Frontal cortex (tissue), 4 donors: ENCODE data around the gene COL13A1. TPM values are rescaled to one million over a fixed set of nuclear protein-coding genes. Genes with fewer than 3 reads are reported as not detected.

Source experiments
- DNase-seq, 2 donors: peaks; one replicate each; pipeline ENCODE4 v3.0.0; 2012; ENCODE audit warnings: low spot score in 2 of 2
- FAIRE-seq: peaks from 2 replicates; lab custom pipeline; 2012; peaks lifted over from hg19 to GRCh38; lab: Jason Lieb, UNC
- total RNA-seq: library from RNA; depleted of rRNA; stranded (reverse); fragments of >200 nt; gene quantifications from one replicate; pipeline ENCODE4 v1.2.3, GENCODE V29; 2014
- donor health status: control.
- donor health status: control.
- donor health status: control.

The COL13A1 gene
- total RNA-seq, 1 donor from 2014 or later: 2.0 TPM

GRCh38 chr10:69787681-69788080 is 14.0 kb upstream of the COL13A1 start:
- no peak for FAIRE-seq
- no peak for DNase-seq

DNA sequence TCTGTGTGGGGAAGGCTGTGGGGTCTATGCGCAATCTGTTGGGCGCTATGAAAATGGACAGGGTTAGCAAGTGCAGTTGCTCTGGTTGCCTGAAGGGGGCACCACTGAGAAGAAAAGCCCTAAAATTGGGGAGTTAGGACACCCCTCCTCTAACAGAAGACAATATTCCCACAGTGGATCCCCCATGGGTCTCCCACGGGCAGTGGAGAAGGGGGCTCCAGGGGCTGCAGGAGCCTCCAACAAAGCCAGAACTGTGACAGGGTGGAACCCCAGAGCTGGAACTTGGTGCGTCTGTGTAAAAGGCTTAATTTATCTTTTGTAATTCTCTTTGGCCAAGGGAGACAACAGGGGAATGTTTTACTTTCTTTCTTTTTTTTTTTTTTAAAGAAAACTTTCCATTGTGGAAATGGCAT is 12.5 kb upstream of the COL13A1 start:
- FAIRE-seq: no peak

DNA sequence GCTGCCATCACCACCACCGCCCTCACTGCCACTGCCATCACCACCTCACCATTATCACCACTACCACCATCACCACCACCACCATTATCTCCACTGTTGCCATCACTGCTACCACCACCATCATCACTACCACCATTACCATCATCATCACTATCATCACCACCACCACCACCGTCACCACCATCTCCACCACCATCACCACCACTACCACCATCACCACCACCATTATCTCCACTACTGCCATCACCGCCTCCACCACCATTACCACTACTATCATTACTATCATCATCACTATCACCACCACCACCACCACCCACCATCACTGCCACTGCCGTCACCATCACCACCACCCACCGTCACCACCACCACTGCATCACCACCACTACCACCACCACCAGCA is 9.9 kb upstream of the COL13A1 start:
- DNase-seq: no peak
- FAIRE-seq: no peak

More for the DNA sequence above, 12.5 kb upstream of the COL13A1 start:
- DNase-seq: no peak

- FAIRE-seq: no peak
- no peak for DNase-seq
Observed at GRCh38 chr10:69792341-69792740, 9.4 kb upstream of the COL13A1 start.

DNA sequence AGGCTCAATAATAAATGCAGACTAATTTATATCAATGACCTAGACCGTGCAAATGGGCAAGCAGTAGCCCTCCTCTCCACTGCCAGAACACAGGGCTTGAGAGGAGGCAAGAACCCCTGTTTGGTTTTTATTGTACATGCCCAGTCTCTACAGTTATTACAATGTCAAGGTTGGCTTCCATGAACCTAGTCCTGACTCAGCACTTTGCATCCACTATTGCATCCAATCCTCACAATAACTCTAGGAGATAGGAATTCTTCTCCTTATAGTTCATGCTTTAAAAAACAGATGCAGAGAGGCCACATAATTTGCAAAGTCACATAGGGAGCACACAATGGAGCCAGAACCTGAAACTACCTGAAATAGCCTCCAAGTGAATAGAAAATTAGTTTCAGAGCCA is 7.0 kb upstream of the COL13A1 start:
- no peak for FAIRE-seq
- no peak for DNase-seq

DNA sequence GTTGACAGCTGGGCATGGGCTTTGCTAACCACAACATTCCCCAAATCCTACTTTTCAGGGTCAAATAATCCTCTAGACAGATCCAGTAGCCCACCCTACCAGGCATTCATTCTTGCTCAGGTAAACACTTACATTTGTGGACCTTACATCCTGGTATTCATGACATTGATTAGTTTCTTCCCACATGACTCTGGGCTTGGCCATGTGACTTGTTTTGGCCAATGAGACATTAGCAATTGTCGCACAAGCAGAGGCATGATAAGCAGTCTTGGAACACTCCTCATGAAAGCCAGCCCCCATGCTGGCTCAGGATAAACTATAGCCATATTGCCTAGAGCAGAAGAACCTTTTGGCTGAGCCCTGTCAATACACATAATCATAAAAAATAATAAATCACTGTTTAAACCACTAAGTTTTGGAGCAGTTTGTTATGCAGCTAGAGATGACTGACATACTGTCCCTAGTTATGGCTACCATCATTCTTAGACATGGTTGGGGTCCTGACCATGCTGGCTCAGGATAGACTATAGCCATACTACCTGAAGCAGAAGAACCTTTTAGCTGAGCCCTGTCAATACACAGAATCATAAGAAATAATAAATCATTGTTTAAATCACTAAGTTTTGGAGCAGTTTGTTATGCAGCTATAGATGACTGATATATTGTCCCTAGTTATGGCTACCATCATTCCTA is 6.3 kb upstream of the COL13A1 start:
- FAIRE-seq: no peak

DNA sequence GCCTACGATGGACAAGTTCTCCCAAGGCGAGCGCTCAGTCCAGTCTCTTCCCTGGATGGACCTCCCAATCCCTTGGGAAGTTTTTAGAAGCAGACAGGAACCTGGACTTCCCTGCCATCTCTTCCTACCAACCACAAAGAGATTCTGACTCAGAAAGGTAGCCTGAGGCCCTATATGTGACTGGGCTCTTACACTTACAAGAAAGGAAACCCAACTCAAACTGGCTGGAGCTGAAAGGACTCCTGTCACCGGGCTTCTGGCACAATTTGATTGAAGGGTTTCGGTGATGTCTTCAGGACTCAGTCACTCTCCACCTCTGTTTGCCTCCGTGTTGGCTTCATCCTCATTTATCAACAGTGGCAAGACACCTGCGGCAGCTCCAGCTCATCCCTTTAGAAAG is 3.7 kb upstream of the COL13A1 start:
- FAIRE-seq (no peak), DNase-seq (no peak)

More for the DNA sequence above, 6.3 kb upstream of the COL13A1 start:
- DNase-seq: no peak

DNA sequence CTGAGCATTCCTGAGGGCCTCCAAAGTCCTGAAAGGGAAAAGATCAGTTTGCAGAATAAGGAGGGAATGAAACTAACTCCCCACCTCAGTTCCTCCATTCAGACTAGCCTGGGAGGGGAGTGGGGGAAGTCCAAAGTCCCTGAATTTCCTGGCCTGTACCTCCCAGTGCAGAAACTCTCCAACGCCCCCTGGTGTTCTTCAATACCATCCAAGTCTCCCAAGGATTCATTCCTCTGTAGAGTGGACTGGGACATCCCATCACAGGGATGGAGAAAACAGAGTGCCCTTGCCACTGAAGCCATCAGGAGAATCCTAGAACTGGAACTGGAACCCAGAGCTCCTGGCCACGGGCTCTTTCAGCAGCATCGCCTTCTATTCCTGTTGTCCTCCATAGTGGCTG is 1.6 kb upstream of the COL13A1 start:
- FAIRE-seq (no peak), DNase-seq (peak in 1 of 2 donors; percentile 34)

GRCh38 chr10:69800665-69801064 is 1.0 kb upstream of the COL13A1 start:
- DNase-seq: no peak
- no peak for FAIRE-seq

DNA sequence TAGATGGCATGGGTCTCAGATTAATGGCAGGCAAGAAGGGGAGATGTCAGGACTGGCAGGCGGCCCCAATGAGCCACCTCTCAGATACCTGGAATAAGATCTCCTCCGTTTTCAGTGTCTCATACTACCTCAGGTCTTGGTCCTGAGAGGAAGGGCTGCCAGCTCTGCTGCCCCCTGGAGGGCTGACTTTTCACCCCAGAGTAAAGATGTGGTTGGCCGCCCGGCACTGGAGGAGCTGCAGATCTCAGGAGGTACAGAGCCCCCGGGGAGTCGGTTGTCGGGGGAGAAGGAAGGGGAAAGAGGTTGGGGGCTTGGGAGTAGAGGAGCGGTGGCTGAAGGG is 642 bp upstream of the COL13A1 start:
- FAIRE-seq: no peak
- no peak for DNase-seq

DNA sequence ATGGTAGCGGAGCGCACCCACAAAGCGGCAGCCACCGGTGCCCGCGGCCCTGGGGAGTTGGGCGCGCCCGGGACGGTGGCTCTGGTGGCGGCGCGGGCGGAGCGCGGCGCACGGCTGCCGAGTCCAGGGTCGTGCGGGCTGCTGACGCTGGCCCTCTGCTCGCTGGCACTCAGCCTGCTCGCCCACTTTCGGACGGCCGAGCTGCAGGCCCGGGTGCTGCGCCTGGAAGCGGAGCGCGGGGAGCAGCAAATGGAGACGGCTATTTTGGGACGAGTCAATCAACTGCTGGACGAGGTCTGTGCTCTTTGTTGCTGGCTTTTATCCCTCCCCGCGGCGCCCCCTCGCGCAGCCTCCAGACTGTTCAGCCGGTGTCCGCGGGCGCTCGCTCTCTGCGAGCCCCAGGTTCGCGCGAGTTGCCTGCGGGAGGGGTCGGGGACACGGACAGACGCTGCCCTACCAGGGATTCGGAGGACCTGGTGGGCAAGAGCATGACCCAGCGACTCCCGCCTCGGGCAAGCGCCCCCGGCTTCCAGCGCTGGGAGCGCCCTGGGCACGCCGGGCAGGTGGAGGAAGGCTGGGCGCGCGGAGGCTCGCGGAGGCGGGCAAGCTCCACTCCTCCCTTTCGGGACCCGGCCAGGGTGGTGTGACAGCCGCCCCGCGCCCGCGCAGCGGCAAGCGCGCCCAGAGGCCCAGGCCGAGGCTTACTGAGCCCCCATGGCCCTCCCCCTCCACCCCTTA is 887 bp downstream of the COL13A1 start:
- FAIRE-seq (no peak), DNase-seq (peak; percentile 42 to 70)

- FAIRE-seq: no peak
- DNase-seq: no peak
Observed at GRCh38 chr10:69803809-69804208, 2.1 kb downstream of the COL13A1 start.

DNA sequence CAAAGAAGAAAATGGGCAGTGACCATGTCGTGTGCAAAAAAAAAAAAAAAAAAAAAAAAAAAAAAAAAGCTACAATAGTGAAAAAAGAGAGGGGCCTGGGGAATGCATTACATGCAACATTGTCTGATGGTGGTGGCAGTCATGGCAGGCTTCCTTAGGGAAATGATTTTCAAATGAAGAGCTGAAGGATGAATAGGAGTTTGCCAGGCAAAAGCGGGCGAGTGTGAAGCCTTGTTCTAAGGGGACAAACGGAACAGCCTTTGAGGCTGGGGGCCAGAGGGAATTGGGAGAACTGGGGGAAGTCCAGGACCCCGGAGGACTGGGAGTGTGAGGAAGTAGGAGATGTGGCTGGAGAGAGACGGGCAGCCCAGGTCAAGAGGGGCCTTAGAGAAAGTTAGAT is 3.1 kb downstream of the COL13A1 start:
- no peak for FAIRE-seq

DNA sequence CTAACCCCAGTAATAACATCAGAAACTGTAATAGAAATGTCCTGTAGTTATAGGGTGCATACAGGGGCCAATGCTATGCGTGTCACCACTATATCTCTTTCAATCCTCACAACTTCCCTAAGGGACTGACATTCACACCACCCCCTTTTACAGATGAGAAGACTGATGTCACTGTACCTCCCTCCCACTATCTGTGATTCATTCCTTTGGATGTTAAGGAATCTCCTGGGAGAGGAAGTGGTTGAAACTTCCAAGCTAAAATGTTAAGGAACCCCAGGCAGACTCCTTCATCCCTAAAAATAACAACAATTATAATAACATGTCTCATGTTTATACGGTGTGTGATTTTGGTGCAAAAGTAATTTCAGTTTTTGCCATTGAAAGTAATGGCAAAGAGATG is 5.4 kb downstream of the COL13A1 start:
- FAIRE-seq (no peak), DNase-seq (no peak)

More for the DNA sequence above, 3.1 kb downstream of the COL13A1 start:
- DNase-seq: no peak

GRCh38 chr10:69807696-69808095 is 6.0 kb downstream of the COL13A1 start:
- FAIRE-seq: no peak
- no peak for DNase-seq

DNA sequence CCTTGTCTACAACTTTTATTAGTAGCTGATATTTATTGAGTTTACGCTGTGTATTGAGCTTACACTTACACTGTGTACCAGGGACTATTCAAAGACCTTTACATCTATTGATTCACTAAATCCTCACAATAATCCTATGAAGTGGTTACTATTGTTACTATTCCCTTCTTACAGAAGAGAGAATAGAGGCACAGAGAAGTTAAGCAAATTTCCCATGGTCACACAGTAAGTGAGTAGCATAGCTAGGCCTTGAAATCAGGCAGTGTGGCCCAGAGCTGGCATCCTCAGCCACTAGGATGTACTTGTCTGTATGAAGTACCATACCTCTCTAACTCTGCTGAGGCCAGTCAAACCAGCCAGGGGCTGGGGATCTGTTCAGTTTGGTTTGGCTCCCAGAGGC is 7.6 kb downstream of the COL13A1 start:
- FAIRE-seq (no peak), DNase-seq (no peak)

- no peak for DNase-seq
- FAIRE-seq: no peak
Observed at GRCh38 chr10:69810097-69810496, 8.4 kb downstream of the COL13A1 start.

DNA sequence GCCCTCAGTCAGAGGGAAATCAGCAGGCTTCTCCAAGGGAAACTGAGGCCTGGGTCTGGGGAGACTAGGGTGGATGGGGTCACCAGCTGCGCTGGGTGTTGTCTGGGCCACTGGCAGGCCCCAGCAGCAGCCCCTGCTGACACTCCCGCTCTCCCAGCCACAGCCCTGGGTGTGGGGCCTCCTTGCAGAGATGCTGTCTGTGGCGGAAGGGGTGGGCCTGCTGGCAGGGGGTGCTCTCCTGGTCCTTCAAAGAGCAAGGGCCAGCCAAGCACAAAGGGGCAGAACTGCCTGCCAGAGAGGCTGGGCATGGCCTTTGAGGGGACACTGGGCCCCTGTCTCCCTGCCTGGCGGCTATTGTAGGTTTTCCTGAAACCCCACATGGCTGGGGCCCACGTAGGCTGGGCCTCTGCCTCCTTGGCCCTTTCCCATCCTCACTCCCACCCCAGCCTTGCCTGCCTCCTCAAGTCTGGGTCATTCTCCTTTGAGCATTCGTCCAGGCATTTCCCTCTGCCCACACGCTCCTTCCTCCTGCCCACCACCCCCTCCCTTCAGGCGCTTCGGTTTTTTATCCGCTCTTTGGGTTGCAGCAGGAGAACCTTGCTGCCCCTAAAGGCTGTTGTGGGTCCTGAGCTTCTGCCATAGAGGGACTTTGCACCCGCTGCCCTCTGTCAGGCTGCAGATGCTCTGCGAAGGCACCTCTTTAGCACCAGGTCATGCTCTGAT is 9.1 kb downstream of the COL13A1 start:
- DNase-seq: no peak

DNA sequence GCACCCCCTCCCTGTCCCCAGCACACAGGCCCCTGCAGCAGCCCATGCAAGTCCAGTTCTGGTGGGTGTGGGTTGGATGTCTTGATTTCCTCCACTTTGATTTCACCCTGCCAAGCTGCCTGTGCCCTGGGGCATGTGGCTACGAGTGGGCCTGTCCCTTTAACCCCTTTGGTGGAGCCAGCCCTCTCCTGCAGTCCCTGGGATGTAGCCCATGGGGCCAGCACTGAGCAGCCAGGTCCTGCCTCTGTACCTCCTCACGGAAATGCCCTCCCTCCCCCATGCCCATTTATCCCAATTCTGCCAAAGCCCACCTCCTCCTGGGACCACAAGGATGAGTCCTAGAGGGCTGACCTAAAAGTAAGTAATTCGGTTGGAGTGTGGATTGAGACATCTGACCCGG is 11.9 kb downstream of the COL13A1 start:
- FAIRE-seq (no peak), DNase-seq (no peak)

More for the DNA sequence above, 9.1 kb downstream of the COL13A1 start:
- FAIRE-seq: no peak

DNA sequence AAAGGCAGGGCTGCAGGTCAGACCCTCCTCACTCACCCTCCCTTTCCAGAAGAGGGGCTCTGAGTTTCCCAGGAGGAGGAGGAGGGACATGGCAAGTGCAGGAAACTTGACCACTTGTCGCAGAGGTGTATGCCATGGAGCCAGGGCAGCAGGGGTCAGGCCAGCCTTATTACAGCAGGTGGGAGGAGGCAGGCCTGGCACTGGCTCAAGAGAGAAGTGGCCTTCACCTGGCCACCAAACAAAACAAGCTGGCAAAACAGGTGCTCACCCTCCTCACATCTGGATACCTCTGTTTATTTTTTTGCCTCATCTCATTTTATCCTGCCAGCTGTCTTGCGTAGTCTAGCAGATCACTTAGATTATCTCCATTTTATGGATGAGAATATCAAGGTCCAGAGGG is 12.5 kb downstream of the COL13A1 start:
- FAIRE-seq (no peak), DNase-seq (no peak)

DNA sequence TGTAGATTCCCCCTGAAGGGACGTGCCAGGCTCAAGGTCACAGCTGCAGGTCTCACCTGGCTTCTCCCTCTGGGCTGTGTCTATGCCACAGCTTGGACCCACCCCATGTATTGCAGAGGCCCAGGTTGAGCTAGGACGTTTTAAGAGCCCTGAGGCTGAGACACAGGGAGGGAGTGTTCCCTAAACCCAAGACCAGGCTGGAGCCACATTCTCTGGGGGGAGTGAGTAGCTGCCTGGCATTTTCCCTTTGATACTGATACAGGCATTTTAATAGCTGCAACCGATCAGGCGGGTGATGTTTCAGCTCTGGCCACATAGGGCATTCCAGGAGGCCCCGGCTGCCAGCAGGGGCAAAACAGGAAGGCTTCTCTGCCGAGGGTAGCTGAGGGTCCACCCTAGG is 13.4 kb downstream of the COL13A1 start:
- DNase-seq: no peak
- no peak for FAIRE-seq
